ENCODE measurements around the gene MAJIN.

- no peak for TF ChIP-seq CTCF (IDR thresholded peaks at IDR 0.05 in 4 of 5, conservative IDR thresholded peaks at IDR 0.05 in 1 of 5)
- no peak for TF ChIP-seq POLR2A (IDR thresholded peaks at IDR 0.05)
Measured at GRCh38 chr11:64900263-64900678, 71.6 kb downstream of the MAJIN start.
